ENCODE data around the gene EYA4. TPM values are rescaled to one million over a fixed set of nuclear protein-coding genes. Genes with fewer than 3 reads are reported as not detected.
A peak's percentile ranks its signal among the peaks of the same experiment; 100 is the strongest.

EYA4 gene, protein sequence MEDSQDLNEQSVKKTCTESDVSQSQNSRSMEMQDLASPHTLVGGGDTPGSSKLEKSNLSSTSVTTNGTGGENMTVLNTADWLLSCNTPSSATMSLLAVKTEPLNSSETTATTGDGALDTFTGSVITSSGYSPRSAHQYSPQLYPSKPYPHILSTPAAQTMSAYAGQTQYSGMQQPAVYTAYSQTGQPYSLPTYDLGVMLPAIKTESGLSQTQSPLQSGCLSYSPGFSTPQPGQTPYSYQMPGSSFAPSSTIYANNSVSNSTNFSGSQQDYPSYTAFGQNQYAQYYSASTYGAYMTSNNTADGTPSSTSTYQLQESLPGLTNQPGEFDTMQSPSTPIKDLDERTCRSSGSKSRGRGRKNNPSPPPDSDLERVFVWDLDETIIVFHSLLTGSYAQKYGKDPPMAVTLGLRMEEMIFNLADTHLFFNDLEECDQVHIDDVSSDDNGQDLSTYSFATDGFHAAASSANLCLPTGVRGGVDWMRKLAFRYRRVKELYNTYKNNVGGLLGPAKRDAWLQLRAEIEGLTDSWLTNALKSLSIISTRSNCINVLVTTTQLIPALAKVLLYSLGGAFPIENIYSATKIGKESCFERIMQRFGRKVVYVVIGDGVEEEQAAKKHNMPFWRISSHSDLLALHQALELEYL
- polyA plus RNA-seq (2013, experiment 1 of 2) = 4.1 TPM
- polyA plus RNA-seq (2013, experiment 2 of 2) = 4.5 TPM

DNA sequence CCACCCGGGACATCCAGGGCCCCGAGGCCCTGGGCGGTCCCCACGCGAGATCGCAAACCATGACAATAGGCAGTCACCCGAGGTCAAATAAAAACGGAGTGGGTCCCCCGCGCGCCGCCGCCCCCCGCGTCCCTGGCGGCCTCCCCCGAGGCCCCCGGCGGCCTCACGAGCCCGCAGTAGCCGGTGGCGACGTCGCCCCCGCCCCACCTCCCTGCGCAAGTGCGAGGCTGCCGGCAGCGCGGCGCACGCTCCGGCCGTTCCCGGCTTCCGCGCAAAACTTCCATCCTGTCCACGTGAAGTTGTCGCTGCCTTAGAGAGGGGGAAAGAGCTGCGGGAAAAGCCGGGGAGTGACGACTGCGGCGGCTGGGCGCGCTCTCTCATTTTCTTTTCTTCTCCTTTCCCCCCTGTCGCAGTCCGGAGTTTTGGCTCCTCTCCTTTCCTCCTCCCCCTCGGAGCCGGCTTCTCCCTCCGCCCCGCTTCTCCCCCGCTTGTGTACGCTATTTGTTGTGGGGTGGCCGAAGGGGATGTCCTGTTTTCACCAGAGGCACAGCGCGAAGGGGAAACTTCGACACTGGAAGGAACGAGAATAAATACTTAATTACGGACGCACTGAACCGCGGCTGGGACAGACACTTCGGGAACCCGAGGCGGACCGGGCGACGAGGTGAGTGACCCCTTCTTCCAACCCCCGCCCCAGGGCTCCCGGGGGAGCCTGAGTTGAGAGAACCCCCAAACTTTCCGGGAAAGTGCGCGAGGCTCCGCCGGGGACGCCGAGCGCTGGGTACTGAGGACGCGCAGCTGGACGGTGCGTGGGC lies at the start of gene EYA4:
Gene EYA4, plus strand, starts transcription at position 272 of the 815 bp plus-strand sequence. CDS start 33,424 bp downstream, outside the sequence.
- no CpG with 5 or more reads among the region's 84 CpGs for WGBS, 2 donors (ENCODE audit: extremely low coverage in 2 of 2, insufficient read length in 2 of 2, insufficient replicate concordance in 1 of 2)
- Histone ChIP-seq H3K36me3 (replicated peaks in 1 of 2; ENCODE audit: control insufficient read depth in 2 of 2, insufficient read depth in 2 of 2, low read length in 2 of 2) (no peaks in the 10 kb centered on the region), H2BK5ac (ENCODE audit: low read length) (peak within 1 kb of the TSS; percentile 75), H3K4me3 (ENCODE audit: low read length in 2 of 2) (peak within 1 kb of the TSS; percentile 45 to 89), H3K4me2 (ENCODE audit: insufficient read depth, low read length, poor library complexity, severe bottlenecking) (peak within 1 kb of the TSS; percentile 91), H3K14ac (ENCODE audit: low read length) (peak within 1 kb of the TSS; percentile 71), H2AK5ac (ENCODE audit: low read depth, low read length) (no peak within 1 kb of the TSS), H3K9ac (ENCODE audit: low read depth, low read length, poor library complexity) (peak within 1 kb of the TSS; percentile 88), H2BK15ac (ENCODE audit: low read length) (peak within 1 kb of the TSS; percentile 99), H3K27ac (replicated peaks; ENCODE audit: low read length) (no peak within 1 kb of the TSS), H3K4me1 (ENCODE audit: control insufficient read depth in 2 of 2, insufficient read depth in 1 of 2, low read depth in 1 of 2, low read length in 2 of 2) (peaks cover 0 to 4% of the 10 kb centered on the region in 2 donors), H2BK12ac (ENCODE audit: low read length) (peak within 1 kb of the TSS; percentile 73), H2AFZ (ENCODE audit: low read length) (peak within 1 kb of the TSS; percentile 91), H3K18ac (ENCODE audit: low read length) (peak within 1 kb of the TSS; percentile 94), H2BK120ac (ENCODE audit: low read depth, low read length) (peak within 1 kb of the TSS; percentile 16), H3K23ac (ENCODE audit: low read depth, low read length, poor library complexity) (no peak within 1 kb of the TSS), H3K9me3 (replicated peaks in 1 of 2; ENCODE audit: control insufficient read depth in 2 of 2, insufficient read depth in 1 of 2, low read depth in 1 of 2, low read length in 2 of 2) (no peaks in the 10 kb centered on the region), H3K79me1 (ENCODE audit: low read depth, low read length) (peaks cover 3% of the 10 kb centered on the region), H4K8ac (ENCODE audit: low read depth, low read length) (peak within 1 kb of the TSS; percentile 82), H3K4ac (ENCODE audit: low read length) (no peak within 1 kb of the TSS), H3K27me3 (ENCODE audit: control insufficient read depth in 3 of 3, insufficient read depth in 3 of 3, low read depth in 1 of 3, low read length in 3 of 3) (peaks cover 0 to 93% (median 19%) of the 10 kb centered on the region in 3 experiments), H4K91ac (ENCODE audit: low read depth, low read length, poor library complexity) (no peak within 1 kb of the TSS)
- DNase-seq (ENCODE audit: low spot score) = peak; percentile 59

GRCh38 chr6:133193396-133193795 lies 47.8 kb upstream of the EYA4 start:
- Histone ChIP-seq H3K4me3 (ENCODE audit: low read length in 2 of 2) (no peak overlapping the region), H3K27ac (replicated peaks; ENCODE audit: low read length) (no peak overlapping the region), H3K79me1 (ENCODE audit: low read depth, low read length) (no peaks in the 10 kb centered on the region), H3K4me1 (ENCODE audit: control insufficient read depth in 2 of 2, insufficient read depth in 1 of 2, low read depth in 1 of 2, low read length in 2 of 2) (peaks cover 0 to 3% of the 10 kb centered on the region in 2 donors), H3K27me3 (ENCODE audit: control insufficient read depth in 3 of 3, insufficient read depth in 3 of 3, low read depth in 1 of 3, low read length in 3 of 3) (no peaks in the 10 kb centered on the region), H4K8ac (ENCODE audit: low read depth, low read length) (no peak overlapping the region), H2BK15ac (ENCODE audit: low read length) (no peak overlapping the region), H2BK12ac (ENCODE audit: low read length) (no peak overlapping the region), H3K18ac (ENCODE audit: low read length) (no peak overlapping the region), H2BK5ac (ENCODE audit: low read length) (no peak overlapping the region), H3K23ac (ENCODE audit: low read depth, low read length, poor library complexity) (no peak overlapping the region), H2AFZ (ENCODE audit: low read length) (no peak overlapping the region), H2AK5ac (ENCODE audit: low read depth, low read length) (no peak overlapping the region), H3K9me3 (replicated peaks in 1 of 2; ENCODE audit: control insufficient read depth in 2 of 2, insufficient read depth in 1 of 2, low read depth in 1 of 2, low read length in 2 of 2) (no peaks in the 10 kb centered on the region), H3K9ac (ENCODE audit: low read depth, low read length, poor library complexity) (no peak overlapping the region), H3K36me3 (replicated peaks in 1 of 2; ENCODE audit: control insufficient read depth in 2 of 2, insufficient read depth in 2 of 2, low read length in 2 of 2) (no peaks in the 10 kb centered on the region), H2BK120ac (ENCODE audit: low read depth, low read length) (no peak overlapping the region), H3K4me2 (ENCODE audit: insufficient read depth, low read length, poor library complexity, severe bottlenecking) (no peak overlapping the region), H3K14ac (ENCODE audit: low read length) (no peak overlapping the region), H3K4ac (ENCODE audit: low read length) (no peak overlapping the region), H4K91ac (ENCODE audit: low read depth, low read length, poor library complexity) (no peak overlapping the region)
- no peak for DNase-seq (ENCODE audit: low spot score)
- no CpG with 5 or more reads among the region's 1 CpG for WGBS, 2 donors (ENCODE audit: extremely low coverage in 2 of 2, insufficient read length in 2 of 2, insufficient replicate concordance in 1 of 2)

DNA sequence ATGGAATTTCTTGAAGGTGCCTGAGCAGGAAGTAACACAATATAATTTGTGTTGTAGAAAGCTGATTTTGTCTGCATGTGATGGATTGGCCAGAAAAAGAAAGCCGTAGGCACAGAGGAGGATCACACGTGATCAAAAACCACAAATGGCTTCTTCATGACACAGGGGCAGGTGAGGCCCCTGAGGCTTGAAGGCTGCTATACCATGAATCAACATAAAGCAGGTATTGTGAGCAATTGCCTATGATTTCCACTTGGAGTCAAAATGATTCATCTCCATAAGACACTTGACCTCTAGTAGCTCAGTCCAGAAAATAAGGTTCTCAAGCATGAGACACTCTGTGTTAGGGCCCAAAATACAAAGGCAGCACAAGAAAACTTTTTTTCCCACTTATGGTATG lies 42.4 kb upstream of the EYA4 start:
- Histone ChIP-seq H3K27me3 (ENCODE audit: control insufficient read depth in 3 of 3, insufficient read depth in 3 of 3, low read depth in 1 of 3, low read length in 3 of 3) (peaks cover 0 to 9% (median 0%) of the 10 kb centered on the region in 3 experiments), H3K4me2 (ENCODE audit: insufficient read depth, low read length, poor library complexity, severe bottlenecking) (no peak overlapping the region), H4K91ac (ENCODE audit: low read depth, low read length, poor library complexity) (no peak overlapping the region), H2BK120ac (ENCODE audit: low read depth, low read length) (no peak overlapping the region), H2AK5ac (ENCODE audit: low read depth, low read length) (no peak overlapping the region), H3K14ac (ENCODE audit: low read length) (no peak overlapping the region), H2BK12ac (ENCODE audit: low read length) (no peak overlapping the region), H4K8ac (ENCODE audit: low read depth, low read length) (no peak overlapping the region), H3K18ac (ENCODE audit: low read length) (no peak overlapping the region), H3K9me3 (replicated peaks in 1 of 2; ENCODE audit: control insufficient read depth in 2 of 2, insufficient read depth in 1 of 2, low read depth in 1 of 2, low read length in 2 of 2) (no peaks in the 10 kb centered on the region), H3K36me3 (replicated peaks in 1 of 2; ENCODE audit: control insufficient read depth in 2 of 2, insufficient read depth in 2 of 2, low read length in 2 of 2) (no peaks in the 10 kb centered on the region), H3K4ac (ENCODE audit: low read length) (no peak overlapping the region), H2BK15ac (ENCODE audit: low read length) (no peak overlapping the region), H3K23ac (ENCODE audit: low read depth, low read length, poor library complexity) (no peak overlapping the region), H2BK5ac (ENCODE audit: low read length) (no peak overlapping the region), H3K4me1 (ENCODE audit: control insufficient read depth in 2 of 2, insufficient read depth in 1 of 2, low read depth in 1 of 2, low read length in 2 of 2) (no peaks in the 10 kb centered on the region), H3K9ac (ENCODE audit: low read depth, low read length, poor library complexity) (no peak overlapping the region), H3K27ac (replicated peaks; ENCODE audit: low read length) (no peak overlapping the region), H3K79me1 (ENCODE audit: low read depth, low read length) (no peaks in the 10 kb centered on the region), H2AFZ (ENCODE audit: low read length) (no peak overlapping the region), H3K4me3 (ENCODE audit: low read length in 2 of 2) (no peak overlapping the region)
- DNase-seq (ENCODE audit: low spot score) = no peak
- no CpG with 5 or more reads among the region's 2 CpGs for WGBS, 2 donors (ENCODE audit: extremely low coverage in 2 of 2, insufficient read length in 2 of 2, insufficient replicate concordance in 1 of 2)
